ENCODE measurements around the gene SLFNL1. TPM values are rescaled to one million over a fixed set of nuclear protein-coding genes. Genes with fewer than 3 reads are reported as not detected.

The SLFNL1 gene
- total and polyA plus RNA-seq, 2 donors (not counting 1 experiment from before 2014, with no cell fraction given), result 0.18 to 1.2 TPM

- ATAC-seq (ENCODE audit: low read depth) (no peak), DNase-seq (no peak)
- TF ChIP-seq EZH2 (IDR thresholded peaks at IDR 0.05; ENCODE audit: borderline replicate concordance, insufficient read depth, low read depth, low read length, poor library complexity, severe bottlenecking) (no peak), CTCF (IDR thresholded peaks at IDR 0.05) (no peak)
- Histone ChIP-seq H3K36me3 (replicated peaks in 1 of 2; ENCODE audit: control extremely low read depth in 1 of 2, control insufficient read depth in 1 of 2, extremely low read depth in 1 of 2, insufficient read depth in 2 of 2, low read length in 1 of 2) (peaks cover 0 to 32% of the 10 kb centered on the region in 2 experiments), H3K27me3 (replicated peaks in 1 of 4; ENCODE audit: control extremely low read depth in 1 of 4, control insufficient read depth in 3 of 4, insufficient read depth in 4 of 4, low read length in 3 of 4) (no peaks in the 10 kb centered on the region), H3K79me2 (ENCODE audit: control insufficient read depth, insufficient read depth, low read length) (no peaks in the 10 kb centered on the region), H3K9me3 (ENCODE audit: control extremely low read depth in 1 of 3, control insufficient read depth in 2 of 3, insufficient read depth in 1 of 3, low read length in 2 of 3) (no peaks in the 10 kb centered on the region), H2AFZ (ENCODE audit: insufficient read depth, low read depth, low read length, poor library complexity, severe bottlenecking) (no peak overlapping the region), H3K27ac (ENCODE audit: low read length in 2 of 2) (no peak overlapping the region), H3K9ac (ENCODE audit: low read length) (no peak overlapping the region), H4K20me1 (ENCODE audit: control insufficient read depth, insufficient read depth, low read length, poor library complexity, severe bottlenecking) (no peaks in the 10 kb centered on the region), H3K4me2 (replicated peaks; ENCODE audit: low read depth, low read length, poor library complexity, severe bottlenecking) (no peak overlapping the region), H3K4me1 (ENCODE audit: control insufficient read depth in 2 of 2, insufficient read depth in 2 of 2, low read length in 2 of 2) (no peaks in the 10 kb centered on the region), H3K4me3 (ENCODE audit: control extremely low read depth in 1 of 5, extremely low read depth in 1 of 5, insufficient read depth in 1 of 5, low read depth in 2 of 5, low read length in 4 of 5) (no peak overlapping the region)
- ChIA-PET CTCF (no interaction called here), POLR2A (no interaction called here)
- no peaks in the 10 kb centered on the region for H3K9me3 Mint-ChIP-seq (ENCODE audit: insufficient read depth)
- H3K27ac Mint-ChIP-seq, result no peak overlapping the region
- H3K4me3 Mint-ChIP-seq, result no peak overlapping the region
- intact Hi-C loops (cut with micrococcal nuclease), result no loop called here
- WGBS (ENCODE audit: insufficient coverage), result 100% methylated on average over 3 of the region's 5 CpGs
- H3K4me1 Mint-ChIP-seq, result no peaks in the 10 kb centered on the region
- no peaks in the 10 kb centered on the region for H3K27me3 Mint-ChIP-seq
Measured at GRCh38 chr1:41045740-41046139, 24.2 kb upstream of the SLFNL1 start.

DNA sequence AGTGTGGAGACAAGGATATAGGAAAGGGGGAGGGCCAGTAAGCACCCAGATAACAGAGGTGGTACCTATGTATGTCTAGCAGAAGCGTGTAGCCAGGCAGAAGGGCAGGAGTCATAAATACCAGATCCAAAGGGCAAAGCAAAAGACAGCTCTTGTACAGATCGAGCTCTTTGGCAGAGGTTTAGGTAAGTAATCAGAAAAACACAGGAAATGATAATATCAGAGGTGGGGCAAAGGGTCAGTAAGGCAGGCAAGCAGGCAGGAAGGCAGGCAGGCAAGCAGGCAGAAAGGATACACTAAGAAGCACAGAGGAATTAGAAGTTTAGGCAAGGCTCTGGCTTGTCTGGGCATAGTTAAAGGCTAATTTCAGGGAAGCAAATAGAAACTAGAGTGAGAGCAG is 22.7 kb upstream of the SLFNL1 start:
- CTCF ChIA-PET, result no interaction called here
- H3K4me1 Mint-ChIP-seq, result no peaks in the 10 kb centered on the region
- Histone ChIP-seq H3K4me3 (ENCODE audit: control extremely low read depth in 1 of 5, extremely low read depth in 1 of 5, insufficient read depth in 1 of 5, low read depth in 2 of 5, low read length in 4 of 5) (no peak overlapping the region), H3K27me3 (replicated peaks in 1 of 4; ENCODE audit: control extremely low read depth in 1 of 4, control insufficient read depth in 3 of 4, insufficient read depth in 4 of 4, low read length in 3 of 4) (no peaks in the 10 kb centered on the region), H3K4me1 (ENCODE audit: control insufficient read depth in 2 of 2, insufficient read depth in 2 of 2, low read length in 2 of 2) (no peaks in the 10 kb centered on the region), H3K27ac (ENCODE audit: low read length in 2 of 2) (no peak overlapping the region), H2AFZ (ENCODE audit: insufficient read depth, low read depth, low read length, poor library complexity, severe bottlenecking) (no peak overlapping the region), H3K79me2 (ENCODE audit: control insufficient read depth, insufficient read depth, low read length) (no peaks in the 10 kb centered on the region), H3K9ac (ENCODE audit: low read length) (no peak overlapping the region), H4K20me1 (ENCODE audit: control insufficient read depth, insufficient read depth, low read length, poor library complexity, severe bottlenecking) (no peaks in the 10 kb centered on the region), H3K9me3 (ENCODE audit: control extremely low read depth in 1 of 3, control insufficient read depth in 2 of 3, insufficient read depth in 1 of 3, low read length in 2 of 3) (no peaks in the 10 kb centered on the region), H3K36me3 (replicated peaks in 1 of 2; ENCODE audit: control extremely low read depth in 1 of 2, control insufficient read depth in 1 of 2, extremely low read depth in 1 of 2, insufficient read depth in 2 of 2, low read length in 1 of 2) (peaks cover 0 to 35% of the 10 kb centered on the region in 2 experiments), H3K4me2 (replicated peaks; ENCODE audit: low read depth, low read length, poor library complexity, severe bottlenecking) (no peak overlapping the region)
- DNase-seq, result no peak
- no peak for ATAC-seq (ENCODE audit: low read depth)
- no peak for TF ChIP-seq CTCF (IDR thresholded peaks at IDR 0.05)
- TF ChIP-seq EZH2 (IDR thresholded peaks at IDR 0.05; ENCODE audit: borderline replicate concordance, insufficient read depth, low read depth, low read length, poor library complexity, severe bottlenecking), result no peak
- no peak overlapping the region for H3K27ac Mint-ChIP-seq
- intact Hi-C loops (cut with micrococcal nuclease), result no loop called here
- POLR2A ChIA-PET, result no interaction called here
- whole genome bisulfite sequencing (ENCODE audit: insufficient coverage), result 100% methylated on average over 2 of the region's 2 CpGs
- H3K27me3 Mint-ChIP-seq, result no peaks in the 10 kb centered on the region
- H3K4me3 Mint-ChIP-seq, result no peak overlapping the region
- H3K9me3 Mint-ChIP-seq (ENCODE audit: insufficient read depth), result no peaks in the 10 kb centered on the region

Data from B cell (primary cell).